Adrenal gland (tissue), 5 donors: ENCODE measurements around the gene GRK1.

Experiments
- POLR2A ChIP-seq, 2 donors: fragments of 450-650 bp; IDR thresholded peaks; one replicate each; pipeline ENCODE4 v1.6.1; 2017; ENCODE audit warnings: antibody characterized with exemption in 2 of 2, mild to moderate bottlenecking in 2 of 2, moderate library complexity in 1 of 2
- TF ChIP-seq, protein P1 (sequence below), 6 experiments: fragments of 450-650 bp in 4 of 6; fragments of 200-600 bp in 2 of 6; sonication (generic) in 1 of 6; IDR thresholded peaks; 1 replicate in 5 of 6; 2 replicates in 1 of 6; pipeline versions ENCODE4 v1.5.1 to v1.8.0; 2016 to 2021; ENCODE audit warnings: antibody characterized with exemption in 6 of 6, mild to moderate bottlenecking in 2 of 6, moderate library complexity in 1 of 6
- donor health status: DM: no; HTN: no; CAD: no.

- TF ChIP-seq, protein P1, sequence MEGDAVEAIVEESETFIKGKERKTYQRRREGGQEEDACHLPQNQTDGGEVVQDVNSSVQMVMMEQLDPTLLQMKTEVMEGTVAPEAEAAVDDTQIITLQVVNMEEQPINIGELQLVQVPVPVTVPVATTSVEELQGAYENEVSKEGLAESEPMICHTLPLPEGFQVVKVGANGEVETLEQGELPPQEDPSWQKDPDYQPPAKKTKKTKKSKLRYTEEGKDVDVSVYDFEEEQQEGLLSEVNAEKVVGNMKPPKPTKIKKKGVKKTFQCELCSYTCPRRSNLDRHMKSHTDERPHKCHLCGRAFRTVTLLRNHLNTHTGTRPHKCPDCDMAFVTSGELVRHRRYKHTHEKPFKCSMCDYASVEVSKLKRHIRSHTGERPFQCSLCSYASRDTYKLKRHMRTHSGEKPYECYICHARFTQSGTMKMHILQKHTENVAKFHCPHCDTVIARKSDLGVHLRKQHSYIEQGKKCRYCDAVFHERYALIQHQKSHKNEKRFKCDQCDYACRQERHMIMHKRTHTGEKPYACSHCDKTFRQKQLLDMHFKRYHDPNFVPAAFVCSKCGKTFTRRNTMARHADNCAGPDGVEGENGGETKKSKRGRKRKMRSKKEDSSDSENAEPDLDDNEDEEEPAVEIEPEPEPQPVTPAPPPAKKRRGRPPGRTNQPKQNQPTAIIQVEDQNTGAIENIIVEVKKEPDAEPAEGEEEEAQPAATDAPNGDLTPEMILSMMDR (IDR thresholded peaks at IDR 0.05) = no peak
- no peak for TF ChIP-seq POLR2A (IDR thresholded peaks at IDR 0.05)
These were observed 40.9 kb upstream of the GRK1 start for GRCh38 chr13:113625965-113626721.
